Measurements from ENCODE around the gene MAN2A1.

DNA sequence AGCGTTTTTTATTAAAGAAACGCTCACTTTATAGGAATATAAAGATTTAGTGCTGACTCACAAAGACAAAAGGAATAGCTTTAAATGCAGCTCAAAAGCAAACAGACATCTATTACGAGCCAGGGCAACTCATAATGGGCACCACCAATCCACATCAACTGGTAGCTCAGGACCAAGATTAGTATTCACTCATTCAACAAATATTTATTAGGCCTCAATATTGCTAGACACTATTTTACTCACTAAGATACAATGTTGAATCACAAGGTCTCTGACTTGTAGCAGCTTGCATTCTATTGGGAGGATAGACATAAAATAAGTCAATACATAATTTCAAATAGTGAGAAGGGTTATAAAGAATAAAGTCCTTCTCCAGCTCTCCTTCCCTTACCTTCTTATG, 8.0 kb upstream of the MAN2A1 start:
- TF ChIP-seq POLR2A (IDR thresholded peaks at IDR 0.05) (no peak), CTCF (IDR thresholded peaks at IDR 0.05) (no peak)
